ENCODE results near the gene C15orf39.
"Not testable (repeated sequence)": the region's sequence is repeated elsewhere in the genome, so short reads cannot be mapped to it uniquely, and the experiment has no call there.

The C15orf39 gene

DNA sequence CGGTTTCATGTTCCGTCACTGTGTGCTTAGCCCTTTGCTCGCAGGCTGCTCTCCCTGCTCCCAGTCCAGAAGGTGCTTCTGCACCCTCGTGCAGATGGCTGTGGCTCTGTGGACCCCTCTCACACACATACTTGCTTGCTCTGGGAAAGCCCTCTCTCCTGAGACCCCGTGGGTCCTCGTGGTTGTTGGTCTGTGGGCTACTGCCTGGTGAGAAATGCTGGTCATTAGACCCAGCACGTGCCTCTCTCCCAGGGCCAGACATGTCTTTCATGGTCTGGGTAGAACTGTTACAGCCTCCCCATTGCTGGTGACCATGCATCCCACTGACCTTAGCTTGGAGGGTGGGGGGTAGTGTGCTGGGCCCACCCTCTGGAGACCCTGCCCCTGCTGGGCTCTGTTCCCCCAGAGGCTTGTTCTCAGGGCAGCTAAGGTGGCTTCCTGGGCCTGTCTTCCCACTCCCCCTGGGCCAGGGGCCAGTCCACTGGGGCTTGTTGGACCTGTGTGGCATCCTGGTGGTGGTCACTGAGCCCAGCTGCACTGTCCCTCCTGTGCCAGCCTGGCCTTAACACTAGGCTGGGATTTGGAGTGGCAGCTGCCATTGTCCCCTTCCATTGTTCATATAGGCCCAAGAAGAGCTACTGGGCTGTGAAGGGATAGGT lies 10.6 kb downstream of the C15orf39 start:
- no peak for ATAC-seq

DNA sequence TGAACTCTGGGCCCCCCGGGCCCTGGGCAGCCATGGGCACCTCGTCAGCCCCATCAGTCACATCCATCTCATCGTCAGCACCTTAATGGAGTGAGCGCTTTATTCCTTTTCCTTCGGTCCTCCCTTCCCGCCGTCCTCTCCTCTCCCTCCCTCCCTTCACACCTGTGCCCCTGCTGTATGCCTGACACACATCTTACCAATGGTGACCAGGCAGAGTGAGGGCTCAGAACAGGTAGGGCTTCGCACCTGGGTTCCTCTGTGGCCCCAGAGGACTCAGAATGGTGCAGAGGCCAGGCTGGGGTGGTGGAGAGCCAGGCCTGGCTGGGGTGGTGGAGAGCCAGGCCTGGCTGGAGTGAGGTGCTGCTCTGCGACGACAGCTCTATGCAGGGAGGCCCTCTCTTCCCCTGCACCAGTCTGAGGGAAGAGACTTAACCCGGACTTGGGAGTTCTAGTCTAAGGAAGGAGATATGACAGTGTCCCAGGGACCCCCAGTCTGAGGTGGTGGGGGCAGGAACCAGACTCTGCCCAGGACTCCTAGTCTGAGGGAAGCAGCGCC lies 11.6 kb downstream of the C15orf39 start:
- ATAC-seq, result no peak

DNA sequence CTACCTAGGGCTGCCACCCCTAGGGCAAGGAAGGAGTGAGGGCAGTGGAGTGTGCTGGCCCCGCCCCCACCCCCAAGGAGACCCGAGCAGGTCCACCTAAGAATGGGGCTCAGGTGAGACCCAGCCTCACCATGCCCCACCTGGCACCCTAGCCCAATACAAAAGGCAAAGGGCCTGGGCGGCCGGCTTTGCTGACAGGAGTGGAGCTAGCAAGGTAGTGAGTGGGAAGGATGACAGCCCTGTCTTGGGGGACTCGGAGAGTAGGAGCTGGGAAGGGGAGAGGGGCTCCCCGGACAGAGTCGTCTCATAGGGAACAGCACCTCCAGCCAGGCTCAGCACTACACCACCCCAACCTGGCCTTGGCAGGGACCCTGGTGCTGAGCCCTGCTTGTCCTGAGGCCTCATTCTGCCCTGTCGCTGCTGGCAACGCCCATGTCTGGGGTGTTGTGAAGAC lies 12.1 kb downstream of the C15orf39 start:
- no peak for ATAC-seq

DNA sequence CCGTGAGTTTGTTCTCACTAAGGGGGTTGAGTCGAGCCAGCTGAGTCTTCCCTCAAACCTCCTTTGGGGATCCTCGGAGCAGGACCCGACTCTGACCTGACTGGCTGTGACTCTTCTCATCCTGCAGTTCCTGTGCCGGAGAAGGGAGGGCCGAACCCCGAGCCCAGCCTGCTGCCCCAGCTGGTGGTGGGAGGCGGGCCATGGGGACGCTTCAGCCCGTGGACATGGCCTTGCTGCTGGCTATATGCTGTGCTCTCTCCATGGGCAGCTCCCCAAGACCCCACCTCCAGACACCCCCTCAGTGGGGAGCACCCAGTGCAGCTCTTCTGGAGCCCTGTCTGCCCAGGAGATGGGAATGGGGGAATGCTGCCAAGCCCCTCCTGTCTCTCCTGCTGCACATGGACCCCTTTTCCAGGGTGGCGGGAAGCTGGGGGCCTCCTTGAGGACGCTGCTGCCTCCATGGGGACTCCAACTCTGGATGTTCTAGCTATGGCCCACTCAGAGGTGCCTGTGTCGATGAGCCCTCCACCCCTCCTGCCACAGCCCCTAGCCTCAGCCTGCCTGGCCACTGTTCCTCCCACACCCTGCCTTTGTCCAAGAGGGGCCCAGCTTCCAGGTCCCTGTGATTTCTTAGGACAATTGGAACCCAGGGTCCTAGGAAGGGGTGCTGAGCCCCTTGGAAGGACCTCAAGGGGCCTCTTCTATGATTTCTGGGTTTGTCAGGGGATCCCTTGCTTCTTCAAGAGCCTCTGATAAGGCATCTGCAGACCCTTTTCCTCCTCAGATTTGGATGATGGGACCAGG lies 12.8 kb downstream of the C15orf39 start:
- ATAC-seq, result no peak

DNA sequence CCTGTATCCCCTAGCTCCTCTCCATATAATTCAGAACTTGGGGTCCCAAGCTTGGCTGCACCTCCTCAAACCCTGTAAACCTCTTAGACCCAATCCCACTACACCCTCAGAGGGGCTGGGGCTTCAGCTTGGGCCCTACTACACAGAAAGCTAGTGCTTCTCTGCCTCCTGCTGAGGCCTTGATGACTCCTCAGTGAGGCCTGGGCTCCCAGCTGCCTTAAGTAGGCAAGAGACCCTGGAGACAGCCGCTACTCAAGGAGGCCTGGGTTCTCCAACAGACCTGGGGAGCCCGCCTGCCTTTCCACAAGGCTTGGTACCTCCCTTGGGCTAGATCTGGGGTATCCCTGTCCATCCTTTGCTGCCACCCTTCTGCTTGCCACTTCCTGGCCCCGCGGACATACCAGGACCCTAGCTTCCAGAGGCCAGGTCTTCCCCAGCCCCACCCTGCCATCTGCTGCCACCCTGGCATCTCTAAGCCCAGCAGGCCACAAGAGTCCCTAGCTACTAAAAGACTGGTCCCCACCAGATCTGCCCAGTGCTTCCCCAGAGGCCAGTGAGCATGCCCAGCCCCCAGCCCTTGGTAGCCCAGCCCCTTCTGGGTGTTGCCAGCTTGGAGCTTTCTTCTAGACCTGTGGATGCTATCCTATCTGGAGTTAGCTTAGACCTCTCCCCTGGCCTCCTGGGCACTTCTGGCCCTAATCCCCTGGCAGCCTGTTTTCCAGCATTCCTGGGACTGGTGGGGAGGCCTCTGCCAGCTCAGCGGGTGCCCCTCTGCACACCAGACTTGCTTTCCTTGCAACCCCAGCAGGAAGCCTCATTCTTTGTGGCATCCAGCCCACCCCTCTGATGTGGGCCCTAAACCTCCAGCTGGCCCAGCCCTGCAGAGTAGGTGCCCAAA lies 13.7 kb downstream of the C15orf39 start:
- no peak for ATAC-seq

DNA sequence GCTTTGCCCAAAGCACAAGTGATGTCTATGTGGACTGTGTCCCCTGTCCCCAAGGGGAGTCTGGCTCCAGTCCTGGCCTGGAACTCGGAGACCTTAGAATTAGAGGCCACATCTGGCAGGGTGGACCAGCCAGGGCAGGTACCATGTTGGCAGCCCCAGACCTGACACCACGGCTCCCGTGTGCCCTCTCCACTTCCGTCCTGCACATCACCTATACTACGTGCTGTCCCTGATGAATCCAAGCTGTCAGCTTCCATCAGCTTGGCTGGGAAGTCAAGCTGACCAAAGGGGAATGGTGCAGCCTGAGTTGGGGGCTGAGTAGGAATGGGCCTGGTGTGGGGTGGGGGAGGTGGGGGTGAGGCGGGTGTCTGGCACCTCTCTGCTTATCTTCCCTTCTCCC lies 15.3 kb downstream of the C15orf39 start:
- no peak for ATAC-seq

DNA sequence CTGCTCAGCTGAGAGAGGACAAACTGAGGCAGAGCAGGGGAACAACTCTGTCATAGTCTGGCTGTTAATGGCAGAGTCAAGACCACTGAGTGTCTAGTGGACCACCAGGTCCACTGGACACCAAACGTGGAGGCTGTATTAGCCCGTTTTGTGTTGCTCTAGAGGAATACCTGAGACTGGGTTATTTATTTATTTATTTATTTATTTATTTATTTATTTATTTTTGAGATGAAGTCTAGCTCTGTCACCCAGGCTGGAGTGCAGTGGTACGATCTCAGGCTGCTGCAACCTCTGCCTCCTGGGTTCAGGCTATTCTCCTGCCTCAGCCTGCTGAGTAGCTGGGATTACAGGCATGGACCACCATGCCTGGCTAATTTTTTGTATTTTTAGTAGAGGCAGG lies 15.9 kb downstream of the C15orf39 start:
- not testable (repeated sequence) for ATAC-seq

DNA sequence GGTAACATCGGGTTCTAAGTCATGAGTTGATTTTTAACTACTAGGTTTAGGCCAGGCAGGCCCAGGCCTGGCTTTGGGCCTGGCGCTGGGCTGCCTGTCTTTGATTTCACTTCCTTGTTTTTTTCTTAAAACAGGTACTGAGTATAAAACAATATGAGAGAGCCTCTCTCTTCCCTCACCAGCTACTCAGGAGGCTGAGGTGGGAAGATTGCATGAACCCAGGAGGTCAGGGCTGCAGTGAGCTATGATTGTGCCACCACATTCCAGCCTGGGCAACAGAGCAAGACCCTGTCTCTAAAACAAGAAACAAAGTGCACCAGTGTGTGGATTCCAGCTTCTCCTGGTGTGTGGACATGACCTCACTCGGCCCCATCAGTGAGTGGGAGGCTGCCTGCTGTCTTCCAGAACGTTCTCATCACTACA lies 17.8 kb downstream of the C15orf39 start:
- ATAC-seq, result not testable (repeated sequence)

DNA sequence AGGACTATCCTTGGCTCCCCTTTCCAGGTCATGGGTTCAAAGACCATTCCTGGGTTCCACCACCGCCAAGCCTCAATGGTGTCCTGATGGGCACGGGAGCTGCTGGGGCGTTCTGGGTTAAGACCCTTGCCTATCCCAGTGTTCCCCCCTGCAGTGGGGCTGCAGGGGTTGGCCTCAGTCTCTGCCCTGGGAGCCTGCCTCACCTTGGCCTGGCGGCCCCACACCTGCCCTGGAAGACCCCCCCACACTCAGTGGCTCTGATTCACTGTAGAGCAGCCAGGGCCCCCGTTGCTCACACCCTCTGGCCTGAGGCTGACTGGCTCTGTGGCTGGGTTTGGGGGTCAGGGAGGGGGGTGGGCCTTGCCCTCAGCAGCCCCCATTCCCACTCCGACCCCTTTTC lies 22.0 kb downstream of the C15orf39 start:
- ATAC-seq, result no peak

DNA sequence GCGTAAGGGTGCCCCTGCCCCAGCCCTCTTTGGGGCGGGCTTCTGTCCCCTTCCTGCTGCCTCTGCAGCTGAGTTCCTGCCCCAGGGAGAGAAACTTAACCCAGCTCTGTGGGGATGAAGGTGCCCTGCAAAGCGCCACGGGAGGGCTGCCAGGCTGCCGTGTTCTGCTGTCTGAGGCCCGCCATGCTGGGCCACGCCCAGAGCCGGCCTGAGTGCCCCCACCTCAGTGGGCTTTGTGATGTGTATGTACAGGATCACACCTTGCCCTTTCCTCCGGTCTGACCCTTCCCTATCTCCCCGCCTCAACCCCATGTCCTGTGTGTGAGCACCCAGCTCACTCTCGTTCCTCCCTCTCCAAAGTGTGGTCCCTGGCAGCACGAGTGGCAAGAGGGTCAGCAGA lies 22.6 kb downstream of the C15orf39 start:
- no peak for ATAC-seq

DNA sequence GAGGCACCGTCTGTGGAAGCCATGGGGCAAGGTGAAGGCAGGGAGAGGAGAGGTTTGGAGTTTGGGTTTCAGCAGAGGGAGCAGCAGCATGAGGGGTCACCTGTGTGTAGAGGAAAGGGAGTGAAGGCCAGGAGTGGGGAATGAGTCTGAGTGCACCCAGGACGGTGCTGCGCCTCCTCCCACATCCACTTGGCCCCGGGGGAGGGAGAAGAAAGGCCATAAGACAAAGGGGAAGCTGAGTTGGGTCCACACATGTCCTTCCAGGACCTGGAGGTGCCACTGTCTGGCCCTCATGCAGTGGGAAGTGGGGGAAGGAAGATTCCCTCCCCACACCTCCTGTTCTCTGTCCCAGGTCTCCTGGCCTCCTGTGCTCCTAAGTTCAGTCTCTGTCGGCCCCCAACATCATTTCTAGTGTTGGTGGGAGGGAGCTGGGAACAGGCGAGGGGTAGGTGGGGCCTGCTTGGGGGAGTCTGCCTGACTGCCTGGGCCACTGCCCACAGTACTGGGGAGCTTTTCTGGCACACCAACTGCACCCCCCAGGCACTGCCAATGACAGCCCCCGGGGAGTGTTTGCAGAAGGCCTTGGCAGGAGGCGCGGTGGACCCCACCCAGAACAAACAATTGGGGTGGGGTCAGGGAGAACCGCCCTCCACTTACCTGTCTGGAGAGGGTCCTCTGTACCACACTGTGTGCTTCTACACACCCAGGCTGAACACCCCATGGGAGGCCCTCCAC lies 23.6 kb downstream of the C15orf39 start:
- ATAC-seq, result not testable (repeated sequence)

DNA sequence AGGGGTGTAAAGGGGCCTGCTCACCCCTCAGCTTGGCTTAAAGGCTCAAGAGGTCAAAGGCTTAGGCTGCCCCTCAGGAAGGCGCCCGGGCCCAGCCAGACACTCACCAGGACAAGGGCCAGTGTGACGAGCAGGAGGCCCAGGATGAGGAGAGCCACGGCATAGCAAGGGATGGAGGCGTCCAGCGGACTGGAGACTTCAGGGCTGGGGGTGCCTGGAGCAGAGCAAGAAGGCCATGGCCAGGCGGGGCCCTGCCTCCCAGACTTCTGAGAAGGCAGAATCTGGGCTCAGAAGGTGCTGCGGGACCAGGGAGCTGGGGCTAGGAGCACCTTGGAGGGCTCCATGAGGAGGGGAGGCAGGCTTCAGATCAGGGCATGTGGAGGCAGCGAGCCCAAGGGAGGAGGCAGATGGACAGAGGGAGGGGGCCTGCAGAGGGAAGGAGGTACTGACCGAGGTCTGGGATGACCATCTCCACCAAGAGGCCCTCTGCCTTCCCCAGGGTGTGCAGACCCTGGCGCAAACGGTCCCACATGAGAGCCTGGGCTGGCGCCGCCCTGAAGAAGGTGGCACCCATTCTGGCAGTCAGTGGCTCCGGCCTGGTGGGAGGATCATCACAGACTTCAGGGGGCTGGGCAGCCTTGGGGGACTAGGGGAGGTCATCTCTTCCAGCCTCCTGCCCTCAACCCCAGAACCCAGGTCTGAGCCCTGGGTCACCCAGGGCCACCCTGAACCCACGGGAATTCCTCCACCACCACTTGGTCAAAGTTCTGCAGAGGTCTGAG lies 24.5 kb downstream of the C15orf39 start:
- no peak for ATAC-seq

DNA sequence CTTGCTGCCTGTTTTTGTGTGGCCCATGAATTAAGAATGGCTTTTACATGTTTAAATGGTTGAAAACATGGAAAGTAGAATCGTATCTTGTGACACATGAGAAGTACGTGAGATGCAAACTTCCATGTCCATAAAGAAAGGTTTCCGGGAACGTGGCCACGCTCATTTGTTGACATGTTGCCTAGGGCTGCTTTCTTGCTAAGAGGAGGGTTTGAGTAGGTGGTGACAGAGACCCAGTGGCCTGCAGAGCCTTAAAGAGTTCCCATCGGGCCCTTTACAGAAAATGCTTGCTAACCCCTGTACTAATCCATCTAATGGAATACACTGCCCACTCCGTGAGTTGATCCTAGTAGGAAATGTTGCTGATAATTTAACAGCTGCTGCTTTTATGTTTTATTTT lies 25.4 kb downstream of the C15orf39 start:
- ATAC-seq, result not testable (repeated sequence)

DNA sequence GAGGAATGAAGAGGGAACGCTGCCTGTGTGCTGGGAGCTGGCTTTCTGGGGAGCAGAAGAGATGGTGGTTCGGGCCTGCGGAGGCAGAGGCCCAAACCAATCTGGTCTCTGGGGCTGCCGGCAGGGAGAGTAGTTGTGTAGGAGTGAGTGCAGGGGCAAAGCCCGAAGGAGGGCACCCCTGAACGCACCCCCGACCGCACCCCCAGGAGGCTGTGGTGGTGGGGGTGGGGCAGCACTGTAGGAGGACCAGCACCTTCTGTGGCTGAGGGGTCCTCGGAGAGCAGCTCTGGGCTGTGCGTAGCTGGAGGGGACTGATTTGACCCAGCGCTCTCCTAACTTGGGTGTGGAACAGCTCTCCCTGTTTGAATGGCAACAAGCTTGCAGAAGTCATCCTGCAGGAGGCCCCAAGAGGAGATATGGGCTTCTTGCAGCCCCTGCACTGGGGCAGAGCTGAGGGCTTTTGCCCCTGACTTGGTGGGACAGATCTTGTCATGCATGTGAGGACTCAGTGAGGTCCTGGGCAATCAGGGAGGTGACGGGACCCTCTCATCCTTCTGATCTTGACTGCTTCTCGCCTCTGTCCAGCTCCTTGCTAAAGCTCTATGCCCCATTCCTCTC lies 26.1 kb downstream of the C15orf39 start:
- no peak for ATAC-seq

DNA sequence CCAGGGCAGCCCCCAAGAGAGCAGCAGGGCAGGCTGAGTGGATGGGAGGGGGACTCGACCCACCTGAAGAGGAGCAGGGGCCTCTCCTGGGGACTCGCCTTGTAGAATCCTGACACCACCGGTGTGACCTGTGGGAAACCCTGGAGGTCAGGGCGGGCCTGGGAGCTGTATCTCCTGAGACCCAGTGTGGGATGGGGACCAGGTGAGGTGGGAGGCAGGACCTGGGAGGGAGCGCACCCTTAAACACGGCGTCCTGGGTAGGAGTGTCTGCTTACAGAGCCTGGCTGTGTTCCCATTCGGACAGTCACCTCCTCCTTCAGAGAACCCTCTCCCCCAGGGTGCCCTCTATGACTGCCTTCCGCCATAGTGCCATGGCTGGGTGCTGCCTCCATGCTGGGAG lies 27.1 kb downstream of the C15orf39 start:
- ATAC-seq, result no peak

DNA sequence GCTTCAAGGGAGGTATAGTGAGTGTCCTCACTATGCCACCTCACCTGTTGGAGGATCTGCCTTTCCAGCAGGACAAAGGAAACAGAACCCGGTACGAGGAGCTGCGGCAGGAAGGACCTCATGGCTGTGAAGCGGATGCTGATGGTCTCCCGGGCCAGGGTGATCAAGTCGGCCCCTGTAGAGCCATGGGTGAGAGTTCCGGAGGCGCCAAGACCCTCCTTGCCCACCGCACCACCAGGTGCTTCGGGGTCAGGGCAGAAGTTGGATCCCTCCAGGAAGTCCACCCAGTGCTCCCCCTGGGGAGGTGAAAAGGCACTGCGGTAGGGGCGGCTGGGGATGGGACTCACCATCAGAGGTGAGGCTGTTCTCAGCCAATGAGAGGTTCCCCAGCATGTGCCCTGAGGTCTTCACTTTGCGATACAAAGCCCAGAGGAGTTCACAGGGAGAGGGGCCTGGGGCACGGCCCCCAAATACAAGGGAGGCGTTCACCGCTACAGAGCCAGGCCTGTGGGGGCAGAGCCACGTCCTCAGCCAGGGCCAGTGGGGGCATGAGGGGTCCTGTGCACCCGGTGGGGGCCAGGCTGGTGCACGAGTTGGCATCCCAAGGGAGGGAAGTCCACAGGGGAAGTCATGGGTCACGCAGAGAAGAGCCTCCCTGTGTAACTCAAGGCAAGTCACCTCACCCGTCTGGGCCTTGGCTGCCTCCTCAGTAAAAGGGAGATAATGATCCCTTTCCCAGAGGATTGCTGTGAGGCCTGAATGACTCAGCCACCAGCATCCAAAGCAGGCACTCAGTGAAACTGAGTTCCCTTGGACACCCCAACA lies 27.7 kb downstream of the C15orf39 start:
- no peak for ATAC-seq

DNA sequence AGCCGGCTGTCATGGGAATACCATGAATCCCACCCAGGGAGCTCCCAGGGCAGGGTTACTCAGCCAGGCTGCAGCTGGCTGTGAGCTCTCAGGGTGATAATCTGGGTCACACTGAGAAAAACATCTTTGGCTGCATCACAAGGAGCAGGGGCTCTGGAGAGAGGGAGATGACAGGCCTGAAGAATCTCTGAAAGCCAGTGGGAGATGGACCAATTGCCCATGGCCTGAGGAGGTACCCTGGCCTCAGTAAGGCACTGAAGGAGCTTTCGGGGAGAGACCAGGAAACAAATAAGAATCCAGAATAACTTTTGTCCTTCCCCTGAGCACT lies 28.3 kb downstream of the C15orf39 start:
- no peak for ATAC-seq

DNA sequence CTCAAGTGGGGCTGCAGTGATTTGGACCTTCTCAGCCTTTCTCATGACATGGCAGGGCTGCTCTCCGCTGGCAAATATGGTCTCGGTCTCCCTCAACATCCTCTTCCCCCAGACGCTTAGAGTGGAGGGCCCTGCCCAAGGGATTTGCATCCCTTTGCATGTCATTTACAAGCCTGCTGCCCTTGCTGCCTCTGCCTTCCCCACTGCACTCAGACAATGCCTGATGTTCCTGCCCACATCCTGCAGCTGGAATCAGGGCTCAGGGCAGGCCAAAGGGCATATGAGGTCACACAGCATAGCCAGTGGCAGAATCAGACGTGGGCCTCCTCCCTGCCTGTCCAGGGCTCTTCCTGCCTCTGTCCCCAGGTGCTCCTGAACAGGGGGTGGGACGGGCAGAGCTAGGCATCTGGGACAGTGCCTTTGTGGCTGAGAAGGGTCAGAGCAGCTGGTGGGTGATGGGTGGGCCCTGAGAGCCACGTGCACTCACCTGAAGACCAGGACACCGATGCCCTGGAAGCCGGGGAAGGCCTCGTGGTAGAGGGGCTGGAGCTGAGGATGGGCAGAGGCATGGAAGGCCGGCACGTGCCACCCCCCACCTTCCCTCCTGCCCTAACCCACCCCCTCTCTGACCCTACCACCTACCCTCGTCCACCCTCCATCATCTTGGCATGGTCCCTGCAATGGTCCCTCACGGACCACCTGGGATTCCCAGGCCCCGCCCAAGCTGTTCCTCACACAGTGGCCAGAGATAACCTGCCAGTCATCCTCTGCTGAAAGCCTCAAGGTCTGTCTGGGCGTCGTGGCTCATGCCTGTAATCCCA lies 29.1 kb downstream of the C15orf39 start:
- ATAC-seq, result no peak

DNA sequence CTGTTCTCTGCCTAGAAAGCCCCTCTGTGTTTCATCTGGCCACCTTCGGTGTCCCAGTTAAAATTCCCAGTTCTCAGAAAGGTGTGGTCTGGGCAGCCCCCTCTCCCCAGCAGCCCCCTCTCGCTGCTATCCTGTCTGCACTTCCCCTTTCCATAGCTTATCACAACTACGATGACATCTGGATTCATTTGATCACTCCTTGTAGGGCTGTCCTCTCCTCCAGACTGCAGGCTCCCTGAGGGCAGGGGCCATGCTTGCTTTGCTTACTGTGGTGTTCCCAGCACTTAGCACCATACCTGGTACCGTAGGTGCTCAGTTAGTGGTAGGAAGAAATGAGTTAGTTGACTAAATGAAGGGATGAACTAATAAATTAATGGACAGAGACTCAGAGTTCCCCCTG lies 30.2 kb downstream of the C15orf39 start:
- no peak for ATAC-seq

All from activated CD4-positive, CD25-positive, alpha-beta regulatory T cell treated with anti-CD3 and anti-CD28 coated beads, Interleukin-2, amount 50 U/mL, for 24 hours (primary cell).